OCI-M2 (cell line): ENCODE measurements around the gene SLC25A29.
"Not testable (repeated sequence)": the region's sequence is repeated elsewhere in the genome, so short reads cannot be mapped to it uniquely, and the experiment has no call there.

Source experiments
- DNase-seq: peaks from one replicate; lab custom pipeline; 2025; ENCODE audit not compliant: unreplicated experiment; lab: John Stamatoyannopoulos, UW

SLC25A29 gene, protein sequence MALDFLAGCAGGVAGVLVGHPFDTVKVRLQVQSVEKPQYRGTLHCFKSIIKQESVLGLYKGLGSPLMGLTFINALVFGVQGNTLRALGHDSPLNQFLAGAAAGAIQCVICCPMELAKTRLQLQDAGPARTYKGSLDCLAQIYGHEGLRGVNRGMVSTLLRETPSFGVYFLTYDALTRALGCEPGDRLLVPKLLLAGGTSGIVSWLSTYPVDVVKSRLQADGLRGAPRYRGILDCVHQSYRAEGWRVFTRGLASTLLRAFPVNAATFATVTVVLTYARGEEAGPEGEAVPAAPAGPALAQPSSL

DNA sequence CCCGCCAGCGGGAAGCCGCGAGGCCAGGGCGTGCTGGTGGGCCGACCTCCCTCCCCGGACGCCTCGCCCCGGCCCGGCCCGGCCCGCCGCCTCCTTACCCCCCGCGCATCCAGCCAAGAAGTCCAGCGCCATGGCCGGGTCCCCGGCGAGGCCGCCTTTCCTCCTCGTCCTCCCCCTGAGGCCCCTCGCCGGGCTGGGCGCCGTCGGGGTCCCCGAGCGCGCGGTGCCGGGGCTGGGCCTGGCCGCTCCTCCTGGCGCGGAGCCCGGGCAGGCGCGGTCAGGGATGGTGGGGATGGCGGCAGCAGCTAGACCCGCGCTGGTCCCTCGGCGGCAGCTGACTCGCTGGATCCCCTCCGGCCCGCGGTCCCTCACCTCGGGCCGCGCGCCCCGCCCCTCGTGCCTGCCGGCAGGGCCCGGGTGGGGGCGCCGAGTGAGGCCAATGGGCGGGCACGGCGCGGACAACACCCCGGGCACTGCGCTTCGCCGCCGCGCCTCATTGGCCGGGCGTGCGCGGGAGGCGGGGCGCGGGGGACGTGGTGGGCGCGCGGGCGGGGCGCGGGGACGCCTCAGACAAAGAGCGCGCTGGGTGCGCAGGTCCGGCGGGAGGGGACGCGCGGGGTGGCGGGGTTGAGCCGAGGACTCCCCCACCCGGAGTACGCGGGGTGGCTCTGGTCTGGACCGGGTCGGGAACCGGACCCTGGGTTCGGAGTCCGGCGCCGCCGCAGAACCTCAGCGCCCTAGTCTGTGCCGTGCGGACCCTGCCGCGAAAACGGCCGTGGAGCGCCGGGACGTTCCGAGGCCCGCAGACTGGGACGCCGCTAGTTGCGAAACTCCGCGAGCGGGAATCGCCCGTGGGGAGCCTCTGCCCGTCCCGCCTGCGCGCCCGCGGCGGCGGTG is at the start of gene SLC25A29:
Gene SLC25A29, minus strand, starts transcription at position 344 of the 897 bp plus-strand sequence. Its CDS starts 212 bp downstream, at position 132.
- no peak for DNase-seq

DNA sequence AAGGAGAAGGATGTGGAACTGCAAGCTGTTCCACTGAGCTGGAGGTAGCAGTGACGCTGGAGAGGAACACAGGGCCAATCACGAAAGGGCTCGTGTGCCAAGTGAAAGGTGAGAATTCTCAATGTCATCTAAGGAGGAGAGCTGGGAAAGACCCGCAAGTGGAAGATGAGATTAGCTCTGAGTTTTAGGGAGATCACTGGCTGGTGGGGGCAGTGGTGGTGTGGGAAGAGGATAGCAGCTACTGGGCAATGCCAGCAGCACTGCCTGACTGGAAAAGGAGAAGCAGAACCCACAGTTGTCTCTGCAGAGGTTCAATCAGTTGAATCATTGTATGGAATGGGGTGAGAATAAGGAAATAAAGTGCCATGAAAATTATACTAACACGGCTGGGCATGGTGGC is 44.7 kb upstream of the SLC25A29 start:
- DNase-seq, result no peak

DNA sequence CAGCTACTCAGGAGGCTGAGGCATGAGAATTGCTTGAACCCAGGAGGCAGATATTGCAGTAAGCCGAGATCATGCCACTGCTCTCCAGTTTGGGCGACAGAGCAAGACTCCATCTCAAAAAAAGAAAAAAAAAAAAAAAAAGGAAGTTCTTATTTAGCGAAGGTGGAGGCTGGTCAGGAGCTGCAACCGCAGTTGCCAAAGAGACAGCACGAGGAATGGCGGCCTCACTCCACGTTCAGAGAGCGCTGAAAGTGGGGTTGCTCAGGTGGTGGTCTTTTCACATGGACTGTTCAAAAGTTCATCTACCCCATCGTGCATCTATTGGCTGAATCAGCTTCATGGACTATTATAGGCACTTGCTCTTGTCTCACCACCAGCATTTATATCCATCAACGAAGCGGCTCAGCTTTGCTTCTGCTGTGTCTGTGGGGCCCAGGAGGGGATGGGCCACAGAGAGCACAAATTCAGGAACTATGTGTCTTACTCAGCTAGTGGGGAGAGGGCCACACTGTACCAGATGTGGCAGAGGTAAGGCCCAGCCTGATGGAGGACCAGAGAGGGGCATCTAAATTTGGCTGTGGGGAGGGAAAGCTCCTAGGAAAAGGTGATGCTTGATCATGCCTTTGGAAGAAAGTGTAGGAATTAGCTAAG is 44.2 kb upstream of the SLC25A29 start:
- DNase-seq, result no peak

DNA sequence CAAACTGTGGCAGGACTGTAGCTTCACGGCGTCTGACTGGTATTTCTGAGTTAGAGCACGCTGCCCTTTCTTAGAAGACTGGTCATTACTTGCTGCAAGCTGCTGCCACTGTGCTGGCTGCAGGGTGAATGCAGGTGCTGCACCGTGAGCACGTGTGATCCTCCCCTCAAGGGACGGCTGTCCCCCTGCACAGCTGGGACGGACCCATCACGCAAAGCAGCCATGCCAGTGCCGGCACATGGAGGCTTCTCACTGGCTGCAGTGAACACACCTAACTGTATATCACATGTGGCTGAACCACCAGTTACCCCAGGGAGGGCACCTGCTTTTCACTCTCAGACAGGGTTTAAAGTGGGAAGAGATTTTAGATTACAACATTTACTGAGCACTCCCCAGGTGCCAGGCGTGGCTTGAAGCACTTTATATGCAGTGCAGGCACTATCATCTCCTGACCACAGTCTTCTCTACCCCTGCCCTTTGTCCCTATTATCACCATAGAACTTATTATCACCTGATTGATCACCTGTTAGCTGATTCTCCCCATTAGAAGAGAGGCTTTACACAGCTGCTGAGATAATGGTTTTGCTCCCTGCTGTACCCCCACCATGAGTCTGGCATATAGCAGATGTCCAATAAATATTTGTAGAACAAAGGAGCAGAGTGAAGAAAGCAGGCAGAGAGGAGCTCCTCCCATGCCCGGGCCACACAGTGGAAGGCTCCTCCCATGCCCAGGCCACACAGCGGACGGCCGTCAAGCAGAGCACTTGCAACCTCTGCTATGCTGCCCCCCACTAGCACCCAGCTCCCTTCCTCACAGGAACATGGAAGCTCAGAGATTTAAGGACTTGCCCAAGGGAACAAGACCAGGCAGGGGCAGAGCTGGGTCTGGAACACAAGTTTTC is 42.8 kb upstream of the SLC25A29 start:
- DNase-seq, result no peak

DNA sequence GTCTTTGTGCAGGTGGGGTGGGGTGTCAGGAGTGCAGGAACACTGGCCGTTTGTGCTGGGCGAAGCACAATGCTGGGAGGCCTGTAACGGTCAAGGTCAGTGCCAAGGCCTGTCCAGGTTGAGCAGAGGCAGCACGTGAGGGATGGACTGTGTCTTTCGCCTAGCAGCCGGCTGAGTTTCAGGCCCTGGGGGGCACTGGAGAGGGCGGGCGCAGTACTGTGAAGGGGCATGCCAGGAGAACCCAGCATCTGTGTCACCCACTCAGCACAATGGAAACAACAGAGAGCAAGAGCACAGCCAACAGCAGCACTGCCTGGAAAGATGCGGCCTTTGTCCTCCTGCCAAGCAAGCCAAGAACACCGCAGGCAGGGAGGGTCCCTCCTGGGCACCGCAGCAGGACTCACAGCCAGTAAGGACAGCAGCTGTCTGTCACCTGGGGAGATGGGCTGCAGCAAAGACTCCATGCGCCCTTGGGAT is 42.0 kb upstream of the SLC25A29 start:
- DNase-seq, result no peak

DNA sequence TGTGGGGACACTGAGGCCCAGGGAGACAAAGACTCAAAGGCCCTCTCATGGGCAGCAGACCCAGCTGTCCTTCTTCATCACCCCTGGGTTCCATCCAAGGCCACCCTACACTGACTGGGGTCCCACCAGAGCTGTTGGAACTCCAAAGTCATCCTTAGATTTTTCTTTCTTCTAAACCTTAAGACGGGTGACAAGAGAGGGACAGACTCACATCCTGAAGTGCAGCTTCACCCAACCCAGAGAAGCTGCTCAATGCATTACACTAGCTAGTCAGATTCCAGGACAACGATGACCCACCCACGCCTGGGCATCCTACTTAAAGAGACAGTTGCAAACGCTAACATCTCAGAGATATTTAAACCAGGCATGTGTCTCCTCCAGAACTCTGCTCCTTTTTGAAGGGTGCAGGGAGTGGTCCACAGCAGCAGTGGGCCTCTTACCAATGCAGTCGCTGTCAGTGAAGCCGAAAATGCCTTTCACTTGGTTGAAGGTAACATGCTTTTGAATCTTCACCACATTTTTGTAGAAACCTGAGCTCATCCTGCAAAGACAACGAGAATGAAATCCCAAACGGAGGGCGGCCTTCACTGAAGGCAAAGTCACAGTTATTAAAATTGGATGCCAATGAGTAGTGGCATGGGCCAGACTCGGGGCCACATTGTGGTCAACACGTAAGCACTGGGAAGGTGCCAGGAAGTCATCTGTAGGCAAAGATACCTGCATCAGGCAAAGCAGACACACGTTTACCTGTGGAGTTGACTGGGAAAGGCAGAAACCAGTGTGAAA is 40.3 kb upstream of the SLC25A29 start:
- DNase-seq, result no peak

DNA sequence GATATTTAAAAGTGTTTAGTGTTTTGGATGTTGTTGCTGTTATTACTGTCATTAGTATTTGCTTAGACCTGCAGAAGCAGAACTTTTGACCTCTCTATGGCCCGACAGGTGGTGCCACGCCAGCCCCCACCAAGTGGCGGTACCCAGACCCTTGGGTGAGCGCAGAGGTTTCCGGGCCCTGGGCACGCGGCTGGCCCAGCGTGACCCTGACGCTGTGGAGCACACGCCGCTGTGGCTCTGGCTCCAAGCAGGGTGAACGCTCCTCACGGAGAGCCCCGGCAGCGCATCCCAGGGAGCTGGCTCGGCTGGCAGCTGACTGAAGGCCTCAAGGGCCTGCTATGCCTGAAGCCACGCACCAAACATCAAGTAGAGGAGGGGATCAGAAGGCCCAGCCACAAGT is 39.5 kb upstream of the SLC25A29 start:
- DNase-seq, result no peak

DNA sequence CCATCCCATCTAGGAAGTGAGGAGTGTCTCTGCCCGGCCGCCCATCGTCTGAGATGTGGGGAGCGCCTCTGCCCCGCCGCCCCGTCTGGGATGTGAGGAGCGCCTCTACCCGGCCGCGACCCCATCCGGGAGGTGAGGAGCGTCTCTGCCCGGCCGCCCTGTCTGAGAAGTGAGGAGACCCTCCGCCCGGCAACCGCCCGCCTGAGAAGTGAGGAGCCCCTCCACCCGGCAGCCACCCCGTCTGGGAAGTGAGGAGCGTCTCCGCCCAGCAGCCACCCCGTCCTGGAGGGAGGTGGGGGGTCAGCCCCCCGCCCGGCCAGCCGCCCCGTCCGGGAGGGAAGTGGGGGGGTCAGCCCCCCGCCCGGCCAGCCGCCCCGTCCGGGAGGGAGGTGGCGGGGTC is 38.4 kb upstream of the SLC25A29 start:
- not testable (repeated sequence) for DNase-seq

DNA sequence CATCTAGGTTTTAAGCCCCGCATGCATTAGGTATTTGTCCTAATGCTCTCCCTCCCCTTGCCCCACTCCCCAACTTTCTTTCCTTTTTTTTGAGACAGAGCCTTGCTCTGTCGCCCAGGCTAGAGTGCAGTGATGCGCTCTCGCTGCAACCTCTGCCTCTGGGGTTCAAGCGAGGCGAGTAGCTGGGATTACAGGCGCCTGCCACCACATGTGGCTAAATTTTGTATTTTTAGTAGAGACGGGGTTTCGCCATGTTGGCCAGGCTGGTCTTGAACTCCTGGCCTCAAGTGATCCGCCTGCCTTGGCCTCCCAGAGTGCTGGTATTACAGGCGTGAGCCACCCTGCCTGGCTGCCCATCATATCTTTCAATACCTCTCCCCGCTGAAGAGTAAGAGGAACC is 36.6 kb upstream of the SLC25A29 start:
- not testable (repeated sequence) for DNase-seq

DNA sequence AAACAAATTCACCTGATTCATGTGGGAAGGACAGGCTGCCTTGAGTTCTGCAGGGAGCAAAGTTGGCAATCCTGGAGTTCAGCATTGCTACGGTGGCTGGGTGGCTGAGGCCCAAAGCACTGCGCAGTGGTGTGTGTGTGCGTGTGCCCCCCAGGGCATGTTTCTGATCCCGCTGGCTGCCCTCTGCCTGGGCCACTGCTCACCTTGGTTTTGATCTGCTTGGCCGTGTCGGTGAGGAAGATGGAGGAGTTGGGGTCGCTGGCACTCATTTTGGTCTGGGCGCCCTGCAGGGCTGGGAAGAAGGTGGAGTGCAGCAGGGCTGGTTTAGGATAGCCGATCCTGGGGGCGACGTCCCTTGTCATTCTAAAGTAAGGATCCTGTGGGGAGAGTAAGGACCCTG is 36.0 kb upstream of the SLC25A29 start:
- DNase-seq, result no peak

DNA sequence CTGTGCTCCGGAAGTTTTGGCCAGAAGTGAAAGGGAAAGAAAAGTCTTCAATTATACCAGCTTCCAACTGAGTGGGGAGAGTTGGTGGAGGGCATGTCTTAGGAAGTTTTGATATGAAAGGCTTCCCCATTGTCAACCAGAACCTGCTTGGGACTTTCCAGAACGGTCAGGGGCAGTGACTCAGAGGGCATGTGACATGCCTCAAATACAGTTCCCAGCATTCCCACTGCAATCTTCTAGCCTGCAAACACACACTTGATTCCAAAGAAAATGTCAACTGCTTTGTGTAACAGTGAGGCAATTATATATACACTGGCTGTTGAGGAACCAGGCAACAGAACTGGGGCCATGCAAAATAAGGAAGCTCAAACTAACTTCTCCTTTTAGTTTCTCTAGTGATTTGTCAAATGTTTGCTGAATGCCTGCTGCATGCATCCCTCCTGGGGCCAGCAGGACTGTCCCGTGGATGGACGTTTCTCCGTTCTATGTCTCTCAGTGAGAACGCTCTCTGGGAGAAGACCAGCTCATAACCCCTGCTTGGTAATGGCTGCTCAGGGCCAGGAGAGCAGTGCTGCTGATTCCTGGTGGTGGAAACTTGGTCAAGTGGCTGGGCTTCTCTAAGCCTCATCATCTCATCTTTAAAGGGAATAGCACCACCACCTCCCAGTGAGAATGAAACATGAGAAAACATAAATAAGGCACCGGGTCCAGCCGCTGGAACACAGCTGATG is 35.2 kb upstream of the SLC25A29 start:
- DNase-seq, result no peak

DNA sequence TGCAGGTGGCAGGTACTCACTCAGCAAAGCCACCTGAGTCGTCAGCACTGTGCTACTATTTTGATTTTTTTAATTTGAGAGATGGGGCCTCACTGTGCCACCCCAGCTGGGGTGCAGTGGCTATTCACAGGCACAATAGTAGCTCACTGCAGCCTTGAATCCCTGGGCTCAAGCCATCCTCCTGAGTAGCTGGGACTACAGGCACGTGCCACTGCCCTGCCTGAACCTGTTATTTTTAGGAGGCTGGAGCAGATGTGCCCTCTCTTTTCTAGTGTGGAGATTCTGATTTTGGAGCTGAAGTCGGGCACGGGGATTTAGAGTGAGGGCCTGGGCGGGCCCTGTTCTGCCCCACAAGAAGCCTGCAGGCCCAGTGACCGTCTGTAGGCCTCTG is 34.2 kb upstream of the SLC25A29 start:
- DNase-seq, result no peak

DNA sequence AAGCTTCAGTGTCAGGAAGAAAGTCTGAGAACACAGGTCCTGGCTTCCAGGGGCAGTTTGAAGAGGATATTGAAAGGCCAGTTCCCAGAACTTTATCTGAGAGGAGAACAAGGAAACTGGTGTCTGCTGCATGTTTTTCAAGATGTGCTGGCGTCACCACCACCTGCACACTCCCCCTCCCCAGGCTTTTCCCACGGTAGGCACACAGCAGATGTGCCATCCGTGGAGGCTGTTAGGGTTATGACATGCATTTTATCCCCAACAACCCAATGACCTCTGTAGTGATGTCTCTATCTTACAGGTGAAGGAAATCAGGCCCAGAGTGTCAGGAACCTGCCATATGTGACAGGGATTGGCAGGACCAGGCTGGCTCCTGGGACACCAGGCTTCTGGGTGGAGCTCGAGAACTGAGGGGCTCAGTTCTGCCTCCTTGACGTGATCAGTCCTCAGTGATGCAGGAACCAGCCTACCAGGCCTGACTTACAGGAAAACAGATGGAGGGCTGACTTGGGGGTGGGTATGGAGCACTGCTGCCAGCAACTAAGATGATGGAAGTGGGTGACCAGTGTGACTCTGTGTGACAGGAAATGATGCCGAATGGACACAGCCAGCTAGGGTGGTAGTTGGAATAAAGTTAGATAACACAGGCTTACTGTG is 33.6 kb upstream of the SLC25A29 start:
- no peak for DNase-seq

DNA sequence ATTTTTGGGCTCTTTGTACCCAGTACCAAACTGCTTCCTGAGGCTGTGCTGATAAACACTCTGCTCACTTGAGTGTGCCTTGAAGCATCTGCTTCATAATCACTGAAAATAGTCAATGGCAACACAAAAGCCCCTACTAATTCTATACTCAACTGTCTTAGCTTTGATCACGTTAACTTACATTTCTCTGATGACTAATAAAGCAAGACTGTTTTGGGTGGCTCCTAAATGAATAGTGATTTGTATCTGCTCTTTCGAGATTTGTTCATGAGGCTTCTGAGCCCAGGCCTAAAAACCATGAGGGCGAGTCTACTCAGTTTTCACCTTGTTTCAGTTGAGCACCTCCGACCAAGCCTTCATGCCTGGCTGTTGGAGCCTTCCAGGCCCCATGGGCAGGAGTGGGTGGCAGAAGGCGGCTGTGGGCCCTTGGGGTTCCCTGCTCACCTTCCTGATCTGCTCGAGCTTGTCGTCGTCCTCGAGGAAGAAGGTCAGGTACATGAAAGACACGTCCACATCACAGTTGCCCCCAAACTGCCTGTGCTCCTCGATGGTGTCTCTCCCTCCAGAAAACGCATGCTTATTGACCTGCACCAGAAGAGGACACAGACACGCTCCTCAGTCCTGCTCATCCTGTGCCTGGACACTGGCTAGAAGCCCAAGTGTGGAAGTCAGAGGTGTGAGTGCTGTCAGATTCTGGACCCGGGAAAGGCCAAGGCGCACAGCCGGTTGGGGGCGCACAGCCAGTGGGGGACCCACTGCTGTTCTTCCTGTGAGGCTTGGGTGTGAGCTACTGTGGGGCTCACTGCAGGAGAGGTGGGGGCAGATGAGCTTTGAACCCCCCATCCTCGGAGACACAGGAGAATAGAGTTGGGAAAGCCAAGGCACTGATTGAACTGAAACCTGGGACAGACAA is 30.6 kb upstream of the SLC25A29 start:
- DNase-seq, result no peak

DNA sequence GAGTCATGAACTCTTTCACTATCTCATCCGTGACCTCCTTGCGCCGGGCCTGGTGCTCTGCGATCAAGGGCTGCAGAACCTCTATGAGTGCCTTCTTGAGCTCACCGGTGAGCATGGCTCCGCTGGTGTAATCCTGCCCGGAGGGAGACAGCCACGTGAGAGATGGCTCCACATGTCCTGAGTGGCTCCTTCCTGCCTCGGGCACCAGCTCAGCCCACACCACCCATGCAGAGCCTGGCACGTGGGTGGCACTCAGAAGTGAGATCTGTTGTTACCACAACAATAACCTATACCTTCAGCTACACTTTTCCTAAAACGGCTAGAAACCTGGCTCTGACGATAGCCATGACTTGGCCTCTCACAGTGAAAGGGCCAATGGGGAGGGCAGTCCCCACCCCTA is 28.7 kb upstream of the SLC25A29 start:
- no peak for DNase-seq

DNA sequence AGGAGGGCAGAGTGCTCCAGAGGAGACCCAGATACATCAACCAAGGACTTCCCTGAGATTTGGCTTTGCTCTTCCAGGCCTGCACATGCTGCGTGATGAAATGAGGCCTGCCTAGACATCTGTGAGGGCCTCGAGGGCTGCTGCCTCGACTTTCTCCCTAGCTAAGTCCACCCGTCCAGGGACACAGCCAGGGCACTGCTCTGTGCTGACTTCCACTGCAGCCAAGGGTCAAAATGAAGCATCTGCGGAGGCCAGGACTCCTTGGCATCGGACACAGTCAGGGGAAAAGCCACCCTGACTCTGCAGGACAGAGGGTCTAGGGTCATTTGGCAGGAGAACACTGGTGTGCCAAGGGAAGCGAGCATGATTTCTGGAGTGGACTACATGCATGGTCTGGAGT is 27.6 kb upstream of the SLC25A29 start:
- DNase-seq, result no peak

DNA sequence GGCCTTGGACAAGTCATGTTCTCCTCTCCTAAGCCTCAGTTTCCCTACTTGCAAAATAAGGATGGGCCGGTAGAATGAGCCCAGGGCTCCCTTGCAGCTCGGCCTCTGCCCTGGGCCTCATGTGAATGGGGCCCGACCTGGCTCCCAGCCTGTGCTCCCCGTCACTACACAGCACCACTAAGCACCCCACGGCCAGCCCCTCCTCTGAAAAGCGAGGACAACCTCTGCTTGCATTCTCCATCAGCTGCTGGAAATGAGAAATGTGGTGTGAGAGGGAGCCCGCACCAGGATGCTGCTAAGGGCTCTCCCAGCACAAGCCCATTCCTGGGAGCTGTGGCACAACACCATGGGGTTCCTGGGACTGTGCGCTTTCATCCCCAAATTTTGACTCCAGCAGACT is 27.1 kb upstream of the SLC25A29 start:
- DNase-seq, result no peak

DNA sequence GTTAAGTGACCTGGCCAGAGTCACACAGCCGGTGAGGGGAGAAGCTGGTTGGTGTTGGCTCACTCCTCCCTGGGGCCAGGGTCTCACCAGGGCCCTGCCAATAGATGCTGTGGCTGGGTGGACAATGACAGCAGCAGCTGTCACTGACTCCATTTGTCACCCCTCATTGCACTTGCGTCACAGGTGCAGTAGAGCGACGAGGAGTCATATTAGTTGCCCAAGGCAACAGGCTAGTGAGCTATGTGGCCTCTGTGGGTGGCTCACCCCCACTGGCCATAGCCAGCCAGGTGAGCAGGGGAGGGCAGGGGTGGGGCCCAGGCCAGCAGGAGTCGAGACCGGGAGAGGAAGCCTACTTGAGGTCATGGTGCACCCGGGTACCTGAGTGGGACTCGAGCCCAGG is 26.6 kb upstream of the SLC25A29 start:
- no peak for DNase-seq
